LNCaP clone FGC (cell line): ENCODE results near the gene WNT7B.

ENCODE experiments used
- DNase-seq: peaks from one replicate; pipeline ENCODE4 v3.0.0-alpha.2; 2011; ENCODE audit warnings: low read depth
- H3K4me3 ChIP-seq: 2 replicates; pipeline ENCODE4 v1.5.1; 2011; ENCODE audit warnings: mild to moderate bottlenecking, low read depth, low read length, control low read depth
- TF ChIP-seq, protein P1 (sequence below): IDR thresholded peaks from 2 replicates; pipeline ENCODE4 v1.5.1; 2012; ENCODE audit warnings: mild to moderate bottlenecking; ENCODE audit not compliant: control insufficient read depth, insufficient read depth; ENCODE audit errors: extremely low read depth

The WNT7B gene

DNA sequence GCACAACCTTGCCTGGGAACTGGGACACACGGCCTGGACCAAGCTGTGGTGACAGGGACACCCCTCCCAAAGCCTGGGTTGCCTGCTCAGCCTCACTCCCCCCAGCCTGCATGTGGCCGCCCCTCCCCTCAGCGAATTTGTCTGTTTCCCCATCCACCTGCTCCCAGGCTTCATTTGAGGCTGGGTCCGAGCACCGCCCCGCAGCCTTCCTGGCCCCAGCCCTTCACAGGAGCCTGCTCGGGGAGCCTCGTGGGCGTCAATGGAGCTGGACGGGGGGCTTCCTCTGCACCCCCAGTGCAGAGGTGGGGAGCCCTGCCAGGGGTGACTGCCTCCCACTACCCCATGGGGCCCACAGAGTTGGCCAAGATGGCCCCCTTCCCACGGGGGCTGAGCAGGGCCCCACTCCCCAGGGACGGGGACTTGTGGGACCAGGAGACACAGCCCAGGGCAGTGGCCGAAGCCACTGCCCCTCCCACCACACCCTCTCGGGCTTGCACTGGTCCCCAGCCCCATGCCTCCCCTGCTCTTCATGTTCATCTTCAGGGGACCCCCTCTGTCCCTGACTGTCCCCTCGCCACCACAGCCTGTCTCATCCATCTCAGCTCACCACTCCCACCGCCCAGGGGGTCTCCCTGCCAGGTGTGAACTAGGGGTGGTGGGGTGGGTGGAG is 91.7 kb downstream of the WNT7B start:
- TF ChIP-seq, protein P1, sequence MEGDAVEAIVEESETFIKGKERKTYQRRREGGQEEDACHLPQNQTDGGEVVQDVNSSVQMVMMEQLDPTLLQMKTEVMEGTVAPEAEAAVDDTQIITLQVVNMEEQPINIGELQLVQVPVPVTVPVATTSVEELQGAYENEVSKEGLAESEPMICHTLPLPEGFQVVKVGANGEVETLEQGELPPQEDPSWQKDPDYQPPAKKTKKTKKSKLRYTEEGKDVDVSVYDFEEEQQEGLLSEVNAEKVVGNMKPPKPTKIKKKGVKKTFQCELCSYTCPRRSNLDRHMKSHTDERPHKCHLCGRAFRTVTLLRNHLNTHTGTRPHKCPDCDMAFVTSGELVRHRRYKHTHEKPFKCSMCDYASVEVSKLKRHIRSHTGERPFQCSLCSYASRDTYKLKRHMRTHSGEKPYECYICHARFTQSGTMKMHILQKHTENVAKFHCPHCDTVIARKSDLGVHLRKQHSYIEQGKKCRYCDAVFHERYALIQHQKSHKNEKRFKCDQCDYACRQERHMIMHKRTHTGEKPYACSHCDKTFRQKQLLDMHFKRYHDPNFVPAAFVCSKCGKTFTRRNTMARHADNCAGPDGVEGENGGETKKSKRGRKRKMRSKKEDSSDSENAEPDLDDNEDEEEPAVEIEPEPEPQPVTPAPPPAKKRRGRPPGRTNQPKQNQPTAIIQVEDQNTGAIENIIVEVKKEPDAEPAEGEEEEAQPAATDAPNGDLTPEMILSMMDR = no peak
- H3K4me3 ChIP-seq = no peak overlapping the region
- no peak for DNase-seq

DNA sequence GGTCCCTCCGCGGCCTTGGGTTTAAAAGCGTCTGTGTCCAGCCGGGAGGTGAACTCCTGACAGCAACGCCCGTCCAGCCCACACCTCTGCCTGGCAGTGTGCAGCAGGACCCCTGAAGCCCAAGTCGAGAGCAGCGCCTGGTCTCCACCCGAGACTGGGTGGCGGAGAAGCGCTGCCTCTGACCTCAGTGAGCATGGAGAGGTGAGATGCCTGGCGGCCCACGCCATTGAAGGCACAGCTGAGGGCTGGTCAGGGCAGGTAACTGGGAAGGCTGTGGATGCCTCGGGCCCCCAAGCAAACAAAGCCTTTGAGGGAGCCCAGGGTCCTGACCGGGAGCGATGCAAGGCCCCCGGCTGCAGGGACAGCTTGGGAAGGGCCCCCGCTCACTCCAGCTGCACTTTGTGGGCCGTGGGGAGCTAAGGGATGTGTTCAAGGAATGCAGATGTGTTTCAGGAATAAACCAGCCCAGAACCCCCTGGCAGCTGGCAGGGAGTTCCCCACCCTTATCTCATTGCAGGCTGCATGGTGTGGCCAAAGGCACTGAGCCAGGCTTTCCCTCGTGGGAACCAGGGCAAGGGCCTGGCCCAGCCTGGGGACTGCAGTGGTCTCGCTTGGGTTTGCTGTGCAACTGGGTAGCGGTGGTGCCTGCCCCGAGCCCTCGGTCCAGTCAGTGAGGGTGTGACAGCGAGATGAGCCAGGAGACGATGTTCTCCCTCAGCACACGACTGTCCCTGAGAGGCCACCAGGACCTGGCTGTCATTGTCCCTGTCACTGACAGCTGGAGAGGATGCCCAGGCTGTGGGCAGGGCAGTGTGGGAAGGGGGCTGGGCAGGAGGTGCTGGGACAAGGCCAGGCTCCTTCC is 92.5 kb downstream of the WNT7B start:
- DNase-seq = no peak
- TF ChIP-seq, protein P1 = no peak
- no peak overlapping the region for H3K4me3 ChIP-seq

DNA sequence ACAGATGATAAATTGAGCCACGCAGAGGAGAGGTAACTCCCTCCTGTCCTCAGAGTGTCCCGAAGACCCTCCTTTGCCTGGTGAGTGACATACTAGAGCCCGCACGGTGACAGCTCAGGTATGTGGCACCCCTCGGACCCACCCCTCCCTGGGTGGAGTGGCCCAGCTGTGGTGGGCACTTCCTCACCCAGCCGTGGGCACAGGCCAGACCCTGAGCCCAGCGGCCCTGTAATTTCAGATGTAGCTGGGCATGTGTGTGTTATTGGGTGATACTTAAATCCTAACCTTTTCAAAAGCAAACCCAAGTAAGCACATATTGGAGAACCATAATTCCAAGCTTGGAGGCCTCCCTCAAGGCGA is 93.2 kb downstream of the WNT7B start:
- H3K4me3 ChIP-seq = no peak overlapping the region
- TF ChIP-seq, protein P1 = no peak
- DNase-seq = no peak

DNA sequence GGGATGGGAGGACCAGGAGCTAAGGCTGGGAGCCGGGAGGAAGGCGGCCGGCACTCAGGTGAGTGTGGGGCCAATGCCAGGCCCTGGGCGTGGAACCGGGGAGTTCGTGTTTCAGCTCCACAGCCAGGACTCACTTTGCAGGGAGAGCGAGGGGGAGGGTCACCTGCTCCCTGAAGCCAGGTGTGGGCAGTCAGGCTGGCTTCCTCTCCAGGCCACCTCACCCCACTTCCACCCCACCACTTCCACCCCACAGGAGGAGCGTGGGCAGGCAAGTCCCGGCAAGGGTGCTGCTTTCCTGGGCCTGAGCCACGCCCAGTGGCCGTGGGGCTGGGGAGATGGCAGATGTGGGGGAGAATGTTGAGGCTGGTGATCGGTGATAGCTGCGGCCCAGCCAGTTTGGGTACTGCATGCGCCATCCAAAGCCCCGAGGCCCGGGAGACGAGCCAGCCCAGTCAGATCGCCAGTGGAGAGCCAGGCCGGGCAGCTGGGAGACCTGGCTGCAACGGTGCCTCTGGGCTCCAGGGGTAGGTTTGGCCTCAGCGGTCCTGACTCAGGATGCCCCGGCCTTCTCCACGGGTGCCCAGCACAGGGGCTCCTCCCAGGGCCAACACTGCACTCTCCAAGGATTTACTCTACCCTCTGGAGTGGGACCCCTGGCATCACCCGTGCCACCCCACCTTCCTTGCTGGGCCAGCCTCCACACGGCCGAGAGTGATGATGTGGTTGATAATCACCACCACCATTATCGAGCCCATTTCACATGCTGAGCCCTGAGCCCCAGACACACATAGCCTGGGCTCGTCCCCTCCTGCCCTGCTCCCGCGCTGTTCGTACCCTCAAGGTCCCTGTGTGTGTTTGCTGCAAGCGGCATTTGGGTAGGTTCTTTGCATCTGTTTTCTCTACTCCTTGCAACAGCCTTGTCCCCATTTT is 93.8 kb downstream of the WNT7B start:
- H3K4me3 ChIP-seq = no peak overlapping the region
- TF ChIP-seq, protein P1 = no peak
- no peak for DNase-seq

DNA sequence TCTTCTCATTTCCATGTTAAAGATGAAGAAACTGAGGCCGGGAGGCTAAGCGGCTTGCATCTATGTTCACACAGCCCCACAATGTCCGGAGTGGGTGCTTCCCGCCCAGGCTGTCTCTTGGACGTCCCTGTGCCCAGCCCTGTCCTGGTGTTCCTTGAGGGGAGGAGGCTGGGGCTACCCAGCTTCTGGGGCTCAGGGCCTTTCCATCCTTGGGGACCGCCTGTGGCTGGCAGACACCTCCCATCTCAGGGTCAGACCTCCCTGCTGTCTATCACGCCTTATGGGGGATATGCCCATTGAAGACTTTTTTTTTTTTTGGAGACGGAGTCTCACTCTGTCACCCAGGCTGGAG is 95.5 kb downstream of the WNT7B start:
- no peak overlapping the region for H3K4me3 ChIP-seq
- TF ChIP-seq, protein P1 = no peak
- DNase-seq = no peak

DNA sequence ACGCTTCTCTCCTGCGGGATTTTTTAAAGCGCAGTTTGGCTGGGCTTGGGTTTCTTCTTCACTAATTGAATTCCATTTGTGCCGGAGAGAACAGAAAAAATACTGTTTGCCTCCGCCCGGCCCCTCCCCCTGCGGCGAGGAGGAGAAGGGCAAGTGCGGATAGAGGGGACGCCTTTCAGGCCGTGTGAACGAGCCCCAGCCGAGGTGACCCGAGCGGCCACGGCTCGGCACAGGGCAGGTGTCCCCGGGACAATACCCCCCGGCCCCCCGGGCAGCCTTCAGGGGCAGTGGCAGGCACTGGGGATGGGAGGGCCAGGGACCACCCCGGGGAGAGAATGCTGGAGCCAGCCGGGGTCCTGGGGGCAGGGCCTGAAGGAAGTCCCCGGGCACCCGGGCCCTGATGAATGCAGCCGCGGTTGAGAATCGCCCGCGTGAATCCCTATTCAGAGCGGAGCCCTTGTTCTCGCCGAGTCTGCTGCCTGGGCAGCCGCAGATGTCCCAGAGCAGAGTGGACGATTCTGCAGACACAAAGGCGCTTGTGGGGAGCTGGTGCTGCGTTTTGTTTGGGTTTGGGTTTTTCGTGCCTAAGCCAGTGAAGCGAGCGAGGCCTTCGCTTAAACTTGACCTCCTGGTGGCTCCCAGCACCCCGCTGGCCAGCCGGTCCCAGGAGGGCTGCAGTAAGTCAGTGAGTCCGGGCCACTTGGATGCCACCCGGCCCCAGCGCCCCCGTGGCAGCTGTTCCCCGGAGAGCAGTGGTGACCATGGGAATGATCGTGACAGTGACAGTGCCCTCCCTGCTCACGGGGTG is 96.0 kb downstream of the WNT7B start:
- DNase-seq = no peak
- H3K4me3 ChIP-seq = no peak overlapping the region
- TF ChIP-seq, protein P1 = no peak
